Muscle layer of duodenum (tissue), 2 donors: Measurements from ENCODE around the gene ASTL.

ENCODE experiments used
- H3K27ac ChIP-seq: one replicate; pipeline ENCODE4 v1.7.0; 2013; ENCODE audit warnings: mild to moderate bottlenecking, low read length
- H3K27me3 ChIP-seq: one replicate; pipeline ENCODE4 v1.7.0; 2013; ENCODE audit warnings: low read depth, mild to moderate bottlenecking, control low read depth, low read length
- H3K36me3 ChIP-seq, 2 donors: one replicate each; pipeline ENCODE4 v1.7.0; 2013; ENCODE audit warnings: low read length in 2 of 2, control low read depth in 1 of 2, mild to moderate bottlenecking in 1 of 2; ENCODE audit not compliant: insufficient read depth in 2 of 2, control insufficient read depth in 1 of 2
- H3K4me1 ChIP-seq, 2 donors: one replicate each; pipeline ENCODE4 v1.7.0; 2013; ENCODE audit warnings: low read length in 2 of 2, mild to moderate bottlenecking in 2 of 2, control low read depth in 1 of 2, moderate library complexity in 1 of 2; ENCODE audit not compliant: insufficient read depth in 2 of 2, control insufficient read depth in 1 of 2
- H3K4me3 ChIP-seq, 2 donors: one replicate each; pipeline ENCODE4 v1.7.0; 2013; ENCODE audit warnings: low read length in 2 of 2, low read depth in 1 of 2, mild to moderate bottlenecking in 1 of 2
- H3K9me3 ChIP-seq, 2 donors: one replicate each; pipeline ENCODE4 v1.7.0; 2013; ENCODE audit warnings: low read length in 2 of 2, control low read depth in 1 of 2, mild to moderate bottlenecking in 1 of 2; ENCODE audit not compliant: control insufficient read depth in 1 of 2
- donor health status: healthy.

Gene ASTL

GRCh38 chr2:96157649-96158553 lies 19.6 kb upstream of the ASTL start:
- H3K4me3 ChIP-seq: no peak overlapping the region
- no peaks in the 10 kb centered on the region for H3K36me3 ChIP-seq
- no peak overlapping the region for H3K27ac ChIP-seq
- H3K27me3 ChIP-seq: no peaks in the 10 kb centered on the region
- peaks cover 0 to 3% of the 10 kb centered on the region in 2 donors for H3K9me3 ChIP-seq
- no peaks in the 10 kb centered on the region for H3K4me1 ChIP-seq

GRCh38 chr2:96156926-96157648 lies 18.8 kb upstream of the ASTL start:
- Histone ChIP-seq H3K27me3 (no peaks in the 10 kb centered on the region), H3K36me3 (no peaks in the 10 kb centered on the region), H3K4me1 (no peaks in the 10 kb centered on the region), H3K4me3 (no peak overlapping the region), H3K9me3 (peaks cover 0 to 3% of the 10 kb centered on the region in 2 donors), H3K27ac (no peak overlapping the region)

GRCh38 chr2:96156011-96156820 lies 17.9 kb upstream of the ASTL start:
- Histone ChIP-seq H3K27ac (no peak overlapping the region), H3K27me3 (no peaks in the 10 kb centered on the region), H3K4me3 (no peak overlapping the region), H3K4me1 (no peaks in the 10 kb centered on the region), H3K36me3 (no peaks in the 10 kb centered on the region), H3K9me3 (peaks cover 0 to 3% of the 10 kb centered on the region in 2 donors)

- no peaks in the 10 kb centered on the region for H3K9me3 ChIP-seq
- no peaks in the 10 kb centered on the region for H3K4me1 ChIP-seq
- H3K27me3 ChIP-seq: no peaks in the 10 kb centered on the region
- no peaks in the 10 kb centered on the region for H3K36me3 ChIP-seq
- H3K27ac ChIP-seq: no peak overlapping the region
- H3K4me3 ChIP-seq: no peak overlapping the region
Observed at GRCh38 chr2:96154506-96155380, 16.4 kb upstream of the ASTL start.

GRCh38 chr2:96153991-96154431 lies 15.7 kb upstream of the ASTL start:
- Histone ChIP-seq H3K9me3 (no peaks in the 10 kb centered on the region), H3K27ac (no peak overlapping the region), H3K4me1 (no peaks in the 10 kb centered on the region)

GRCh38 chr2:96153291-96153713 lies 15.0 kb upstream of the ASTL start:
- H3K27ac ChIP-seq: no peak overlapping the region
- H3K36me3 ChIP-seq: no peaks in the 10 kb centered on the region
- no peaks in the 10 kb centered on the region for H3K9me3 ChIP-seq
- no peak overlapping the region for H3K4me3 ChIP-seq
- H3K4me1 ChIP-seq: peaks cover 0 to under 1% of the 10 kb centered on the region in 2 donors
- H3K27me3 ChIP-seq: no peaks in the 10 kb centered on the region

More at GRCh38 chr2:96153991-96154431, 15.7 kb upstream of the ASTL start:
- no peaks in the 10 kb centered on the region for H3K27me3 ChIP-seq
- no peak overlapping the region for H3K4me3 ChIP-seq
- H3K36me3 ChIP-seq: no peaks in the 10 kb centered on the region

- Histone ChIP-seq H3K27ac (no peak overlapping the region), H3K4me1 (peaks cover 0 to 6% of the 10 kb centered on the region in 2 donors), H3K27me3 (no peaks in the 10 kb centered on the region), H3K9me3 (no peaks in the 10 kb centered on the region), H3K4me3 (no peak overlapping the region), H3K36me3 (no peaks in the 10 kb centered on the region)
Observed at GRCh38 chr2:96152304-96153161, 14.2 kb upstream of the ASTL start.

- no peaks in the 10 kb centered on the region for H3K27me3 ChIP-seq
- no peaks in the 10 kb centered on the region for H3K36me3 ChIP-seq
- H3K4me1 ChIP-seq: peaks cover 0 to 6% of the 10 kb centered on the region in 2 donors
Observed at GRCh38 chr2:96151595-96152303, 13.4 kb upstream of the ASTL start.

GRCh38 chr2:96150791-96151594 lies 12.7 kb upstream of the ASTL start:
- Histone ChIP-seq H3K27ac (no peak overlapping the region), H3K9me3 (no peaks in the 10 kb centered on the region), H3K4me3 (no peak overlapping the region), H3K4me1 (peaks cover 0 to 6% of the 10 kb centered on the region in 2 donors), H3K27me3 (no peaks in the 10 kb centered on the region), H3K36me3 (no peaks in the 10 kb centered on the region)

More at GRCh38 chr2:96151595-96152303, 13.4 kb upstream of the ASTL start:
- H3K9me3 ChIP-seq: no peaks in the 10 kb centered on the region
- no peak overlapping the region for H3K4me3 ChIP-seq
- H3K27ac ChIP-seq: no peak overlapping the region
